Measurements from ENCODE around the gene TIA1. TPM values are rescaled to one million over a fixed set of nuclear protein-coding genes. Genes with fewer than 3 reads are reported as not detected.

Gene TIA1
- total RNA-seq, 1 experiment from 2014 or later = 47.2 TPM

GRCh38 chr2:70160545-70160944 lies 87.9 kb downstream of the TIA1 start:
- DNase-seq (ENCODE audit: low spot score) = no peak

Other genes with a start within 250 kb of the TIA1 start
- gene PCBP1, start 161.2 kb downstream of the TIA1 start, total RNA-seq (2014; rRNA removed; shearing (Covaris generic)) = 15.1 and 23.2 TPM in 2 replicates
- gene C2orf42, start 57.6 kb downstream of the TIA1 start, total RNA-seq (2014; rRNA removed; shearing (Covaris generic)) = 8.6 and 10.2 TPM in 2 replicates
- 22.0 and 22.4 TPM in 2 replicates for gene PCYOX1, start 9.5 kb upstream of the TIA1 start, total RNA-seq (2014; rRNA removed; shearing (Covaris generic))
- 375 and 382 TPM in 2 replicates for gene SNRPG, start 45.1 kb upstream of the TIA1 start, total RNA-seq (2014; rRNA removed; shearing (Covaris generic))
- gene FAM136A, start 53.4 kb upstream of the TIA1 start, total RNA-seq (2014; rRNA removed; shearing (Covaris generic)) = 50.4 and 60.7 TPM in 2 replicates